HepG2 (cell line): Measurements from ENCODE around the gene PPIG. TPM values are rescaled to one million over a fixed set of nuclear protein-coding genes. Genes with fewer than 3 reads are reported as not detected.

Experiments
- CBX5 ChIP-seq: sonication (generic); formaldehyde crosslinking; IDR thresholded peaks from 2 replicates; pipeline ENCODE4 v1.4.0; 2020; ENCODE audit warnings: missing genetic modification reagents, borderline replicate concordance
- JUND ChIP-seq: sonication (generic); formaldehyde crosslinking; IDR thresholded peaks from 2 replicates; pipeline ENCODE4 v1.8.0; 2022; ENCODE audit warnings: mild to moderate bottlenecking, missing genetic modification reagents
- PRMT3 ChIP-seq: sonication (generic); formaldehyde crosslinking; IDR thresholded peaks from 2 replicates; pipeline ENCODE4 v1.8.1; 2022; ENCODE audit warnings: low read depth, mild to moderate bottlenecking, moderate library complexity, missing genetic modification reagents, borderline replicate concordance
- SCMH1 ChIP-seq: sonication (generic); formaldehyde crosslinking; IDR thresholded peaks from 2 replicates; pipeline ENCODE4 v1.9.0; 2021; ENCODE audit warnings: missing genetic modification reagents, mild to moderate bottlenecking, borderline replicate concordance
- YY1 ChIP-seq: IDR thresholded peaks from 2 replicates; pipeline ENCODE4 v1.6.1; 2011; ENCODE audit warnings: low read length, low read depth, moderate library complexity, mild to moderate bottlenecking; ENCODE audit not compliant: insufficient read depth, insufficient replicate concordance
- ZNF30 ChIP-seq: sonication (generic); formaldehyde crosslinking; IDR thresholded peaks from 2 replicates; pipeline ENCODE4 v1.5.0; 2020; ENCODE audit warnings: mild to moderate bottlenecking, missing genetic modification reagents
- ZNF350 ChIP-seq: sonication (generic); formaldehyde crosslinking; IDR thresholded peaks from 2 replicates; pipeline ENCODE4 v1.4.0; 2020; ENCODE audit warnings: mild to moderate bottlenecking, low read depth, missing genetic modification reagents, borderline replicate concordance
- ZNF460 ChIP-seq: sonication (generic); formaldehyde crosslinking; IDR thresholded peaks from 2 replicates; pipeline ENCODE4 v1.5.1; 2020; ENCODE audit warnings: missing genetic modification reagents, mild to moderate bottlenecking, borderline replicate concordance
- ZNF7 ChIP-seq: IDR thresholded peaks from 2 replicates; pipeline ENCODE4 v1.6.1; 2016; ENCODE audit warnings: missing biosample characterization, missing genetic modification reagents
- ZNF777 ChIP-seq: sonication (generic); formaldehyde crosslinking; IDR thresholded peaks from 2 replicates; pipeline ENCODE4 v1.4.0; 2020; ENCODE audit warnings: missing genetic modification reagents
- ZNF841 ChIP-seq: sonication (generic); formaldehyde crosslinking; IDR thresholded peaks from 2 replicates; pipeline ENCODE4 v1.8.1; 2023; ENCODE audit warnings: missing genetic modification reagents, borderline replicate concordance
- polyA plus RNA-seq, 8 experiments: library from polyadenylated mRNA; depleted of rRNA in 3 of 8; stranded (reverse) in 7 of 8; unstranded in 1 of 8; fragments of >200 nt; fragmentation: Illumina TruSeq in 4 of 8; extraction: Trizol in 4 of 8; gene quantifications; 2 replicates each; pipeline versions ENCODE4 v1.2.1 to v1.2.3, GENCODE V29; 2011 to 2016; ENCODE audit warnings: low read depth in 4 of 8, missing spikeins in 1 of 8, mixed read lengths in 1 of 8; ENCODE audit not compliant: insufficient read depth in 1 of 8
- total RNA-seq, 5 experiments: library from RNA; depleted of rRNA; stranded (reverse); fragments of >200 nt; fragmentation: Illumina TruSeq; extraction: Trizol; gene quantifications; 2 replicates each; pipeline ENCODE4 v1.2.3, GENCODE V29; 2016; ENCODE audit warnings: low read depth in 1 of 5
- TF ChIP-seq, protein P1 (sequence below): sonication (generic); formaldehyde crosslinking; IDR thresholded peaks from 2 replicates; pipeline ENCODE4 v1.4.0; 2020; ENCODE audit warnings: low read depth, missing genetic modification reagents
- TF ChIP-seq, protein P2 (sequence below): sonication (generic); formaldehyde crosslinking; IDR thresholded peaks from 2 replicates; pipeline ENCODE4 v1.8.1; 2023; ENCODE audit warnings: mild to moderate bottlenecking, moderate library complexity, missing genetic modification reagents
- TF ChIP-seq, protein P3 (sequence below): sonication (generic); formaldehyde crosslinking; IDR thresholded peaks from 2 replicates; pipeline ENCODE4 v1.5.1; 2020; ENCODE audit warnings: missing genetic modification reagents, mild to moderate bottlenecking, borderline replicate concordance
- TF ChIP-seq, protein P4 (sequence below): sonication (generic); formaldehyde crosslinking; IDR thresholded peaks from 2 replicates; pipeline ENCODE4 v1.5.0; 2020; ENCODE audit warnings: missing genetic modification reagents
- TF ChIP-seq, protein P5 (sequence below): sonication (generic); formaldehyde crosslinking; IDR thresholded peaks from 2 replicates; pipeline ENCODE4 v1.4.0; 2020; ENCODE audit warnings: mild to moderate bottlenecking, missing genetic modification reagents
- TF ChIP-seq, protein P6 (sequence below): sonication (generic); formaldehyde crosslinking; IDR thresholded peaks from 2 replicates; pipeline ENCODE4 v1.4.0; 2020; ENCODE audit warnings: missing genetic modification reagents

The PPIG gene
- total and polyA plus RNA-seq, 2 of the 13 experiments (the other 11 are each of a cell fraction or from before 2014, with no cell fraction given): 31.3 to 81.0 TPM

DNA sequence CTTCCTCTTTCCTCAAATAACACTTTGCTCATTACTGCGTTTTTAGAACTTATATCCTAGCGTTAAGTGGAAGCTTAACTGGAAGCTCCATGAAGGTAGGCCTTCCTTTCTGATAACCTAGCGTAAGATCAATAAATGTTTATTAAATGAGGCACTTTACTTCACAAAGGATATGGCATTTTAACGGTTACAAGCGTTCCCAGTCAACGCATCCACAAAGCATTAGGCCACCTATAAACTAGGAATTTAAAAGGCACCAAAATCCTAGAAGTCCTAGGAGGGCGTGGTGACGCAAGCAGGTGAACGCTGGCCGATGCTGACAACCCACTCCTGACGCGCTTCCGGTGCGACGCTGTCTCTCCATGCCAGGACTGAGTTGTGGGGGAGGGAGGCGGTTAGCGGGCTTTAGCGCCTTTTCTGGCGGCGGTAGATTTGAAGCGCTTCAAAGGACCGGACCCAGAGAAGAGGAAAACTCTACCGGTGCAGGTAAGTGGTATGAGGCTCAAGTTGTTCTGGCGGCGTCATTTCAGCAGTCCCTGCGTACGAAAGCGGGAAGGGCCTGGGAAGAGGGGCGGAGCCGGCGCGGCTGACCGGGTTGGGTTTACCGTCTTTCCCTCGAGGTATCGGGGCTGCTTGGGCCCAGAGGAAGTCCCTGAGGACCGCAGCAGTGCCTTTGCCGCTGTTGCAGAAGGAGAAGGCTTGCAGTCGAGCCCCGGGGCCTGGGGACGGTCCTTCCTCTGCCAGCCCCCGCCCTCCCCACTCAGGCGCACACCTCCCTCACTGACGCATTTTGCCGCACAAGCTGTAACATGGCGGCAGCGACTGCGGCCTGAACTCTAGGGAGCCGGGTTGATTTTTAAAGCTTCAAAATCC is at the start of gene PPIG (continued):
- TF ChIP-seq, protein P1, sequence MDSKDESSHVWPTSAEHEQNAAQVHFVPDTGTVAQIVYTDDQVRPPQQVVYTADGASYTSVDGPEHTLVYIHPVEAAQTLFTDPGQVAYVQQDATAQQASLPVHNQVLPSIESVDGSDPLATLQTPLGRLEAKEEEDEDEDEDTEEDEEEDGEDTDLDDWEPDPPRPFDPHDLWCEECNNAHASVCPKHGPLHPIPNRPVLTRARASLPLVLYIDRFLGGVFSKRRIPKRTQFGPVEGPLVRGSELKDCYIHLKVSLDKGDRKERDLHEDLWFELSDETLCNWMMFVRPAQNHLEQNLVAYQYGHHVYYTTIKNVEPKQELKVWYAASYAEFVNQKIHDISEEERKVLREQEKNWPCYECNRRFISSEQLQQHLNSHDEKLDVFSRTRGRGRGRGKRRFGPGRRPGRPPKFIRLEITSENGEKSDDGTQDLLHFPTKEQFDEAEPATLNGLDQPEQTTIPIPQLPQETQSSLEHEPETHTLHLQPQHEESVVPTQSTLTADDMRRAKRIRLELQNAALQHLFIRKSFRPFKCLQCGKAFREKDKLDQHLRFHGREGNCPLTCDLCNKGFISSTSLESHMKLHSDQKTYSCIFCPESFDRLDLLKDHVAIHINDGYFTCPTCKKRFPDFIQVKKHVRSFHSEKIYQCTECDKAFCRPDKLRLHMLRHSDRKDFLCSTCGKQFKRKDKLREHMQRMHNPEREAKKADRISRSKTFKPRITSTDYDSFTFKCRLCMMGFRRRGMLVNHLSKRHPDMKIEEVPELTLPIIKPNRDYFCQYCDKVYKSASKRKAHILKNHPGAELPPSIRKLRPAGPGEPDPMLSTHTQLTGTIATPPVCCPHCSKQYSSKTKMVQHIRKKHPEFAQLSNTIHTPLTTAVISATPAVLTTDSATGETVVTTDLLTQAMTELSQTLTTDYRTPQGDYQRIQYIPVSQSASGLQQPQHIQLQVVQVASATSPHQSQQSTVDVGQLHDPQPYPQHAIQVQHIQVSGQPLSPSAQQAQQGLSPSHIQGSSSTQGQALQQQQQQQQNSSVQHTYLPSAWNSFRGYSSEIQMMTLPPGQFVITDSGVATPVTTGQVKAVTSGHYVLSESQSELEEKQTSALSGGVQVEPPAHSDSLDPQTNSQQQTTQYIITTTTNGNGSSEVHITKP (CRISPR knock-in tag): peak; percentile 32; the same call in 1 of the 2 replicates
- peak; percentile 94; the same call in 1 of the 2 replicates for TF ChIP-seq CBX5
- 0 out of 2 replicates have a peak, but pooled peaks have one; percentile 0 for TF ChIP-seq ZNF7 (CRISPR knock-in tag)
- TF ChIP-seq YY1: peak; percentile 93
- TF ChIP-seq SCMH1 (CRISPR knock-in tag): no peak
- TF ChIP-seq, protein P2, sequence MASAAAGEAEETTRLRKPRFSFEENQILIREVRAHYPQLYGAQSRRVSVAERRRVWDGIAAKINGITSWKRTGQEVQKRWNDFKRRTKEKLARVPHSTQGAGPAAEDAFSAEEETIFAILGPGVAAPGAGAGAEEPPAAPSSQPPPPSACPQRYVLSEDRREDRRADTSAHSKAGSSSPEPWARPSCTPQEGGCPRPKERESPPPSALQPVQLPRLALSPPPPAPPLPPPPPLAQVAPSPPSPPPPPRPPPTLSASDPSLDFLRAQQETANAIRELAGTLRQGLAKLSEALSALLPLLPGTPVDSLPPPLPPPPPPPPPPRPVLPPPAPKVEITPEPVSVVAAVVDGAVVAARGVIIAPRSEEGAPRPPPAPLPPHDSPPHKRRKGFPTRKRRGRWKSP (CRISPR knock-in tag): peak; percentile 92
- TF ChIP-seq ZNF841 (CRISPR knock-in tag): no peak
- no peak for TF ChIP-seq ZNF30 (CRISPR knock-in tag)
- TF ChIP-seq, protein P3, sequence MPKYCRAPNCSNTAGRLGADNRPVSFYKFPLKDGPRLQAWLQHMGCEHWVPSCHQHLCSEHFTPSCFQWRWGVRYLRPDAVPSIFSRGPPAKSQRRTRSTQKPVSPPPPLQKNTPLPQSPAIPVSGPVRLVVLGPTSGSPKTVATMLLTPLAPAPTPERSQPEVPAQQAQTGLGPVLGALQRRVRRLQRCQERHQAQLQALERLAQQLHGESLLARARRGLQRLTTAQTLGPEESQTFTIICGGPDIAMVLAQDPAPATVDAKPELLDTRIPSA (CRISPR knock-in tag): peak; percentile 75; the same call in 1 of the 2 replicates
- peak; percentile 39; the same call in 1 of the 2 replicates for TF ChIP-seq PRMT3 (CRISPR knock-in tag)
- 0 out of 2 replicates have a peak, but pooled peaks have one; percentile 46 for TF ChIP-seq JUND (CRISPR knock-in tag)
- TF ChIP-seq ZNF350 (CRISPR knock-in tag): peak; percentile 77; the same call in 1 of the 2 replicates
- TF ChIP-seq, protein P4, sequence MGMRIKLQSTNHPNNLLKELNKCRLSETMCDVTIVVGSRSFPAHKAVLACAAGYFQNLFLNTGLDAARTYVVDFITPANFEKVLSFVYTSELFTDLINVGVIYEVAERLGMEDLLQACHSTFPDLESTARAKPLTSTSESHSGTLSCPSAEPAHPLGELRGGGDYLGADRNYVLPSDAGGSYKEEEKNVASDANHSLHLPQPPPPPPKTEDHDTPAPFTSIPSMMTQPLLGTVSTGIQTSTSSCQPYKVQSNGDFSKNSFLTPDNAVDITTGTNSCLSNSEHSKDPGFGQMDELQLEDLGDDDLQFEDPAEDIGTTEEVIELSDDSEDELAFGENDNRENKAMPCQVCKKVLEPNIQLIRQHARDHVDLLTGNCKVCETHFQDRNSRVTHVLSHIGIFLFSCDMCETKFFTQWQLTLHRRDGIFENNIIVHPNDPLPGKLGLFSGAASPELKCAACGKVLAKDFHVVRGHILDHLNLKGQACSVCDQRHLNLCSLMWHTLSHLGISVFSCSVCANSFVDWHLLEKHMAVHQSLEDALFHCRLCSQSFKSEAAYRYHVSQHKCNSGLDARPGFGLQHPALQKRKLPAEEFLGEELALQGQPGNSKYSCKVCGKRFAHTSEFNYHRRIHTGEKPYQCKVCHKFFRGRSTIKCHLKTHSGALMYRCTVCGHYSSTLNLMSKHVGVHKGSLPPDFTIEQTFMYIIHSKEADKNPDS: 0 out of 2 replicates have a peak, but pooled peaks have one; percentile 48
- TF ChIP-seq, protein P5, sequence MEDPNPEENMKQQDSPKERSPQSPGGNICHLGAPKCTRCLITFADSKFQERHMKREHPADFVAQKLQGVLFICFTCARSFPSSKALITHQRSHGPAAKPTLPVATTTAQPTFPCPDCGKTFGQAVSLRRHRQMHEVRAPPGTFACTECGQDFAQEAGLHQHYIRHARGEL: peak; percentile 78; the same call in 1 of the 2 replicates
- TF ChIP-seq, protein P6, sequence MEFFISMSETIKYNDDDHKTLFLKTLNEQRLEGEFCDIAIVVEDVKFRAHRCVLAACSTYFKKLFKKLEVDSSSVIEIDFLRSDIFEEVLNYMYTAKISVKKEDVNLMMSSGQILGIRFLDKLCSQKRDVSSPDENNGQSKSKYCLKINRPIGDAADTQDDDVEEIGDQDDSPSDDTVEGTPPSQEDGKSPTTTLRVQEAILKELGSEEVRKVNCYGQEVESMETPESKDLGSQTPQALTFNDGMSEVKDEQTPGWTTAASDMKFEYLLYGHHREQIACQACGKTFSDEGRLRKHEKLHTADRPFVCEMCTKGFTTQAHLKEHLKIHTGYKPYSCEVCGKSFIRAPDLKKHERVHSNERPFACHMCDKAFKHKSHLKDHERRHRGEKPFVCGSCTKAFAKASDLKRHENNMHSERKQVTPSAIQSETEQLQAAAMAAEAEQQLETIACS (CRISPR knock-in tag): peak; percentile 19; the same call in 1 of the 2 replicates
- TF ChIP-seq ZNF777: peak; percentile 70; the same call in 1 of the 2 replicates
- no peak for TF ChIP-seq ZNF460 (CRISPR knock-in tag)
